Urinary bladder (tissue), 4 donors: Measurements from ENCODE around the gene C16orf95. TPM values are rescaled to one million over a fixed set of nuclear protein-coding genes. Genes with fewer than 3 reads are reported as not detected.

Experiments used
- DNase-seq: peaks from one replicate; pipeline ENCODE4 v3.0.0-alpha.2; 2015; ENCODE audit errors: extremely low spot score
- H3K27ac ChIP-seq: one replicate; pipeline ENCODE4 v1.5.1; 2013; ENCODE audit warnings: low read depth, mild to moderate bottlenecking, moderate library complexity
- H3K36me3 ChIP-seq: one replicate; pipeline ENCODE4 v1.6.1; 2013; ENCODE audit warnings: mild to moderate bottlenecking, moderate library complexity; ENCODE audit not compliant: insufficient read depth
- H3K4me1 ChIP-seq: one replicate; pipeline ENCODE4 v1.6.1; 2013; ENCODE audit warnings: mild to moderate bottlenecking, moderate library complexity; ENCODE audit not compliant: insufficient read depth
- H3K4me3 ChIP-seq: one replicate; pipeline ENCODE4 v1.5.1; 2013; ENCODE audit warnings: low read depth, low read length
- WGBS: extraction: QIAGEN DNeasy Blood & Tissue Kit; methylation state at CpG from one replicate; pipeline ENCODE4 v1.1.7; 2013; 5-methylcytosine and 5-hydroxymethylcytosine counted together
- polyA plus RNA-seq: library from polyadenylated mRNA; stranded (reverse); fragments of 200-250 nt; gene quantifications from one replicate; pipeline ENCODE4 v1.2.3, GENCODE V29; 2013
- total RNA-seq: library from RNA; depleted of rRNA; stranded (reverse); fragments of >200 nt; gene quantifications from one replicate; pipeline ENCODE4 v1.2.3, GENCODE V29; 2014
- donor health status: healthy with polysubstance abuse.
- donor health status: healthy.

Gene C16orf95
- total and polyA plus RNA-seq, 2 donors, result 1.5 to 2.8 TPM

DNA sequence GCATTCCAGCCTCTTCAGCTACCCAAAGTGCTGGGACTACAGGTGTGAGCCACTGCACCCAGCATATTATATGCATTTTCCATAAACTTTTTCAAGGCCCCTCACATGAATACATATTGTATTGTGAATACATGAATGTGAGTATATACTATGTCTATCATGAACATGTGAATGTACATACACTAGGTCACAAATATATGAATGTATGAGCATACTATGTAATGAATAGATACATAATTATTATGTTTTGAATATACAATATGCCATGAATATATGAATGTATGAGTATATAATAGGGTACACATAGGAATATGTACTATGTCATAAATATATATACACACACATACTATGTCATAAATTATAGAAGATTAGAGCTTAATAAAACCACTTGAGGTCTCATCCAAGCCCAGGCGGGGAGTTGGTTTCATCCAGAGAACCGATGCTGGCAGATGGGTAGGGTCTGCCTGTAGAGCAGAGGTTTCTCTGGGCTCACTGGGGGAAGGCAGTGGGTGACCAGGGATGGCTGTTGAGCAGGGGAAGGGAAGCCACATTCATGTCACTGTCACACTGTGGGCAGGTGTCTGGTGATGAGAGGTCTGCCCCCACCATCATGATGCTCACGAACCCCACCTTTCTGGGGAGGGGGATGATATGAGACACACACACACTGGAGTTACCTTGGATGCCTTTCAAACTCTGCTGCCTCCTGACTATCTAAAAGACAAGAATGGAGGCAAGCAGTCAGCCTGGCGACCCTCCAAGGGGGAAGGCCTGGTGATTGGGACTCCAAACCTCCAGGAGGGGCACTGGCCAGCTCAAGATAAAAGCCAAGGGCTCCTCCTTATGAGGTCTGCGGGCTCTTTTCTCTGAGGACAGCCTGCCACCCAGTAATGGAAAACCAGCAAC is 7.3 kb downstream of the C16orf95 start:
- DNase-seq, result no peak
- WGBS, result 81% methylated on average over 5 of the region's 5 CpGs
- no peaks in the 10 kb centered on the region for H3K4me1 ChIP-seq

DNA sequence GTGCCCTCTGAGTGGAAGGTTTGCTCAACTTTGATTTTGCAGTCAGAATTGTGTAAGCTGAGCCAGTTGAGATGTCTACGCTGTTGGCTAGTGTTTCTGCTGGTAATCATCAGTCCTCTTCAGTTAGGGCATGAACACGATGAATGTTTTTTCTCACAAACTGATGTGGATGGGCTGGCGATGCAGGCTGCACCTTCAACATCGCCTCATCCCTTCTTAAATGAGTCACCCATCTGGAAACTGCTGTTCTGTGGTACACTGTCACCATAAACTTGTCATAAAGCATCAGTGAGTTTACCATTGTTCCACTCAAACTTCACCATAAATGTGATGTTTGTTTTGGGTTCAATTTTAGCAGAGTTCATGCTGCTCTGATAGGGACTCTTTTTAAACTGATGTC is 8.4 kb downstream of the C16orf95 start:
- WGBS, result 94% methylated on average over 4 of the region's 4 CpGs
- Histone ChIP-seq H3K4me3 (no peak overlapping the region), H3K36me3 (no peaks in the 10 kb centered on the region), H3K27ac (no peak overlapping the region), H3K4me1 (no peaks in the 10 kb centered on the region)
- no peak for DNase-seq

More for the DNA sequence above, 7.3 kb downstream of the C16orf95 start:
- no peak overlapping the region for H3K4me3 ChIP-seq
- no peaks in the 10 kb centered on the region for H3K36me3 ChIP-seq
- no peak overlapping the region for H3K27ac ChIP-seq

DNA sequence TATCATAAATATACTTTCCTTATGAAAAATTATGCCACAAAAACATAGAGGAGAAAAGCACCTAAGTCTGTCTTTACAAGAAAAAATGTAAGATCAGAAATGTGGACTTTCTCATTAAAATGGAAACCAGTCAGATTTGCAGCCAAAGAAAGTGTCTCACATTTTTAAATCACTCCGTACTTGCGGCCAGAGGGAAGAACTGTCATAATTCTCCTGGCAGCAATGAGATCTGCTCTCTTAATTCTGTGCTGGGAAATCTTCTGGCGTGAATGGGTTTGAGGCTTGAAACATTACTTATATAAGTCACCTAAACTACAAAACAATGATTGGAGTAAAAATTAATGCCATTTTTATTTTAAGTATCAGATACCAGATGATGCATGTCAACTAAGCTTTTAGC is 10.7 kb downstream of the C16orf95 start:
- H3K36me3 ChIP-seq, result no peaks in the 10 kb centered on the region
- WGBS, result 56% methylated on average over 3 of the region's 3 CpGs
- no peaks in the 10 kb centered on the region for H3K4me1 ChIP-seq
- DNase-seq, result no peak
- H3K4me3 ChIP-seq, result no peak overlapping the region
- no peak overlapping the region for H3K27ac ChIP-seq

DNA sequence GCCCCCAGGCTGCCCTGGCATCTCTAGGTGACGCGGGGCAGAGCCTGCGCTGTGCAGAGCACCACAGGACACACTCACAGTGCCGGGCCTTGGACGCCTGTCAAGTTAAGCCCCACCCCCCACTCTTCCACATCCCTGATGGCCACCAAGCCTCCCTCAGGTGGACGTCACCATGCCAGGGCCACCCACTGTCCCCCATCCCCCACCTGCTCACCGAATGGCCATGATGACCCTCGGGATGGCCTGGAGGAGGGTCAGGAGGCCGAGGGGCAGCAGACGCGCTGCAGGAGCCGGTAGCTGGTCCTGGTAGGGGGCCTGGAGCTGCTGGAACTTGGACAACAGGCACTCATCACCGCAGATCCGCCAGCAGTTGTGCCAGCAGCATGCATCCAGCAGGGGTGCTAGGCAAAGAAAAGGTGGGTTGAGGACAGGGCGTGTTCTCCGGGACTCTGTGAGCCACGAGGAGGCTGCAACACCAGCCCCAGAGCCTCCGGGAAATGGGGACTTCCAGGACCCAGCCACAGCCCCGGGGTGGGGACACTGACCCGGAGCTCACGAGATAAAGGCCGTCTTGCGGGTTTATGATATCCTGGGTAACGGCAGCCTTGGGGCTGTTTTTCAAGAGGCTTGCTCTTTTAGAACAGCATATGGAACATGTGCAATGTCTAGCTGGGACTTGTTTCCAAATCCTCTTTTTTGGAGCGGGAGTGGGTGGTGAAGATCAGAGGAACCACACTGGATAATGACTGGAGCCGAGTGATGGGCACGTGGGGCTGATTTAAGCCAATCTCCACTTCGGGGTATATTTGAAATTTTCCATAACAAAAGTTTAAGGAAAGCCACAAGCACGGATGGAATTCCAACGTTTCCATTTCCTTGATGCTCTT is 11.4 kb downstream of the C16orf95 start:
- DNase-seq, result no peak
- 44% methylated on average over 30 of the region's 30 CpGs for WGBS
- H3K27ac ChIP-seq, result no peak overlapping the region
- H3K4me1 ChIP-seq, result no peaks in the 10 kb centered on the region
- no peaks in the 10 kb centered on the region for H3K36me3 ChIP-seq
- H3K4me3 ChIP-seq, result no peak overlapping the region

DNA sequence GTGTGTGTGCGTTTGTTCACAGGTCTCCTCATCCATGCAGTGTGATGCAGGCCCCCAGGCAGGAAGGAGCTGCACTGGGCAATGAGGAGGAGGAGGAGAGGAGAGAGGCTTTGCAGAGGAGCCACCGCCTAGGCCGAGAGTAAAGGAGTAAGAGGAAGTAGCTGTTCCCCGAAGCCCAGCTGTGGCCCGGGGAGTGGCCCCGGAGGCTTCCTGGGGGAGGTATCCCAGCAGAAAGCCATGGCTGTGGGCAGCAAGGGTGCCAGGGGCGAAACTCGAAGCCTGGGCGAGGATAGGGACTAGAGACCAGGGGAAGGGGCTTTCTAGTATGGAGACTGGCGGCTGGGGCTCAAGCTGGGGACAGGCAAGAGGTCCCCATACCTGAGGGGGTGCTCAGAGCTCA is 12.2 kb downstream of the C16orf95 start:
- no peak overlapping the region for H3K4me3 ChIP-seq
- 85% methylated on average over 10 of the region's 10 CpGs for WGBS
- no peak overlapping the region for H3K27ac ChIP-seq
- no peaks in the 10 kb centered on the region for H3K4me1 ChIP-seq
- DNase-seq, result no peak
- H3K36me3 ChIP-seq, result no peaks in the 10 kb centered on the region

DNA sequence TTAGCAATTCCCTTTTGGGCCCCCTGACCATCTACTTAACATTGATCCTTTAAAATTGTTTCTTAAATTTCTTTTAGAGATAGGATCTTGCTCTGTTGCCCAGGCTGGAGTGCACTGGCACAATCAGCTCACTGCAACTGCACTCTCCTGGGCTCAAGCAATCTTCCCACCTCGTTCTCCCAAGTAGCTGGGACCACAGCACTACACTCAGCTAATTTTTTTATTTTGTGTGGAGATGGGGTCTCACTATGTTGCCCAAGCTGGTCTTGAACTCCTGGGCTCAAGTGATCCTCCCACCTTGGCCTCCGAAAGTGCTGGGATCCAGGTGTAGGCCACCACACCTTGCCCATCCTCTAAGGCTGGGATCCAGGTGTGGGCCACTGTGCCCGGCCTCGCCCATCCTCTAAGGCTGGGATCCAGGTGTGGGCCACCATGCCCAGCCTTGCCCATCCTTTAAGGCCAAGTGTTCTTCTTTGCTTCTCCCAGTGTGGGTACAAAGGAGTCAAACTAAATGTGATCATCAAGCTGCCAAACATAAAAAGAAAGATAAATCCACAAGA is 13.2 kb downstream of the C16orf95 start:
- Histone ChIP-seq H3K27ac (no peak overlapping the region), H3K4me1 (no peaks in the 10 kb centered on the region), H3K36me3 (no peaks in the 10 kb centered on the region), H3K4me3 (no peak overlapping the region)
- no peak for DNase-seq
- WGBS, result 94% methylated on average over 4 of the region's 4 CpGs

DNA sequence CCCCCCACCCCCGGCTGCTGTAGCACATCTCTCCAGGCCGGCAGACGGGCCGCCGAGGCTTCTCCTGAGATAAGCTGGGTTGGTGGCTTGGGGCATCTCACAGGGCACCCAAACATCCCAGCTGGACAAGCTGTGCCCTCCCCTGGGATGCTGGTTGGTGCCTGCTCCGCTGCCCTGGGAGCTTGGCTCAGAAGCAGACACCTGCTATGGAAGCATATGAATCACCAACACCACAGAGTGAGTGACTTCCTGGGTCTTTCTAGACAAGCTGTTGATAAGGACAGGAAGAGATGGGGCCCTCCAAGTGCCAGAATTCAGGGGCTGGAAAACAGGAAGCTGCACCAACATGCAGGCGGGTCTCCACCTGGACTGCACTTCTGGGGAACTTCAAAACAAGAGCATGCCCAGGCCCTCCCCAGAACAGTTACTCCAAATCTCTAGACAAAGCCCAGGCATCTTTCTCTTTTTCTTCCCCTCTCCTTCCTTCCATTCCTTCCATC is 13.7 kb downstream of the C16orf95 start:
- H3K4me3 ChIP-seq, result no peak overlapping the region
- H3K27ac ChIP-seq, result no peak overlapping the region
- H3K4me1 ChIP-seq, result no peaks in the 10 kb centered on the region
- no peaks in the 10 kb centered on the region for H3K36me3 ChIP-seq
- no peak for DNase-seq
- 69% methylated on average over 7 of the region's 7 CpGs for WGBS

DNA sequence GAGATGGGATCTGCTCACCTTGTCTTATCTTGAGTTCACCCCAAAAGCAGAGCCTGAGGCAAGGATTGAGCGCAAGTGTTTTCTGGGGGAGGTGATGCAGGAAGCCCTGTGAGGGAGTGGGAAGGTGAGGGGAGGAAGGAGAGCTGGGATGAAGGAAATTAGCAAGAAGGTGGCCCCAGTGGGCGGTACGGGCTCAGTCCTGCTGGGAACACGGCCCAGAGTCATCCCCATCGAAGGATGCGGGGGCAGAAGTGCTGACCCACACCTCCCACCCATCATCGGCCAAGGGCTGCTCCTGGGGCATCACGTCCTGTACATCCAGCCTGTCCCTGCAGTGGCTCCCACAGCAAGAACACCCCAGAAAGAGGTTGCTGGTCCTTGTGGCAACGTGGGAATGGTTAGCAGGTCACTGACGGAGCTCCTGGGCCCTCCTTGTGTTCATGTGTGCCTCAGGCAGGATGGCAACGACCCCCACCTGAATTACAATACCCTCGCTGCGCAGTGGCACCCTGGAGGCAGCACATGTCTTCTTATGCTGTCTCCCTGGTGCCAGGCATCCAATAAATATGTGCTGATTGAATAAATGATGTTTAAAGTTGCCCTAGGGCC is 18.2 kb downstream of the C16orf95 start:
- no peaks in the 10 kb centered on the region for H3K4me1 ChIP-seq
- no peak overlapping the region for H3K27ac ChIP-seq
- no peak for DNase-seq
- no peak overlapping the region for H3K4me3 ChIP-seq
- WGBS, result 91% methylated on average over 13 of the region's 13 CpGs
- H3K36me3 ChIP-seq, result no peaks in the 10 kb centered on the region

DNA sequence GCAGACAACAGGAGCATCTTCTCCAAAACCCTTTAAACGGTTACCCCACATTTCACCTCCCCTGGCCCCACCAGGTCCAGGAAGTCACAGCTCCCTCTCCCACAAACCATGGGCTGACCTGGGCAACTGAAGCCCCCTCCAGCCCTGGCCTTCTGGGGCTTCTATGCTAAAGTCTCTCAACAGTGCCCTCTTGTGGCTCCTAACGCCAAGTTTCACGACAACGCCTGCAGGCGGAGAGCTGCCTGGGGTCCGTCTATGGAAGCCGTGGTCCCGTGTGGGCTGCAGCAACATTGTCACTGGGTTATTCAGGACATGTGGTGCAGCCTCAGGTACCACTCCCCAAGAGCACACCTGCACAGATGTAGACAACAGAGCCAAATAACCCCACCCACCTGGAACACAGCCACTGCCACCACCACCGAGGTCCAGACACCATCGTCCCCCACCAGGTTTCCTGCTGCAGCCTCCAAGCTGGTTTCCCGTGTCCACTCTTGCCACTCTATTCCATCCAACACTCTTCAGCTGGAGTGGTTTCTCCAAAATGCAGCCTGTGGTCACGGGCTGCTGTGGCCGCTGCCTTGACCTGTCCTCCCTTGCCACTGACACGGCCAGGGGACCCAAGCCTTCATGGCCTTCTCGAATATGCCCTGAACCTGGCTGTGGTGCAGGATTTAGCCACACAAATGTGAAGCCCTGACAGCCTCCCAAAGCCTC is 19.1 kb downstream of the C16orf95 start:
- no peak overlapping the region for H3K27ac ChIP-seq
- H3K4me3 ChIP-seq, result no peak overlapping the region
- WGBS, result 52% methylated on average over 15 of the region's 15 CpGs
- DNase-seq, result no peak
- H3K4me1 ChIP-seq, result no peaks in the 10 kb centered on the region
- no peaks in the 10 kb centered on the region for H3K36me3 ChIP-seq

DNA sequence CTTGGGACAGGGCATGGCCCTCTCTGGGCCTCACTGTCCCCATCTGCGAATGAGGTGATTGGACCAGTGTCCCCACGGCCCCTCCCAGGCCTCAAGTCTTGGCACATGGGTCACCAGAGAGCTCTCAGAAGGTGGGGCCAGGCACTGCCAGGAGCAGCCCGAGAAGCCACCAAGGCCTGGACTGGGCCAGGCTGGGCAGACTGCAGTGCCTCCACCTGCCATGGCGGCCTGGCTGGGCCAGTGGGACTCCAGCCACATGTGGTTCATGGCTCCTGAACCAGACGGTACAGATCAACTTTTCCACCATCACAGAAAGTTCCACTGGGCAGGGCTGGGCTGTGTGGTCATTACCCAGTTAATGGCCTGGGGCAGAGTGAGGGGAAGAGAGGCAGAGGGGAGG is 19.8 kb downstream of the C16orf95 start:
- no peak overlapping the region for H3K27ac ChIP-seq
- no peaks in the 10 kb centered on the region for H3K4me1 ChIP-seq
- H3K36me3 ChIP-seq, result no peaks in the 10 kb centered on the region
- no peak for DNase-seq
- H3K4me3 ChIP-seq, result no peak overlapping the region
- WGBS, result 93% methylated on average over 5 of the region's 5 CpGs

DNA sequence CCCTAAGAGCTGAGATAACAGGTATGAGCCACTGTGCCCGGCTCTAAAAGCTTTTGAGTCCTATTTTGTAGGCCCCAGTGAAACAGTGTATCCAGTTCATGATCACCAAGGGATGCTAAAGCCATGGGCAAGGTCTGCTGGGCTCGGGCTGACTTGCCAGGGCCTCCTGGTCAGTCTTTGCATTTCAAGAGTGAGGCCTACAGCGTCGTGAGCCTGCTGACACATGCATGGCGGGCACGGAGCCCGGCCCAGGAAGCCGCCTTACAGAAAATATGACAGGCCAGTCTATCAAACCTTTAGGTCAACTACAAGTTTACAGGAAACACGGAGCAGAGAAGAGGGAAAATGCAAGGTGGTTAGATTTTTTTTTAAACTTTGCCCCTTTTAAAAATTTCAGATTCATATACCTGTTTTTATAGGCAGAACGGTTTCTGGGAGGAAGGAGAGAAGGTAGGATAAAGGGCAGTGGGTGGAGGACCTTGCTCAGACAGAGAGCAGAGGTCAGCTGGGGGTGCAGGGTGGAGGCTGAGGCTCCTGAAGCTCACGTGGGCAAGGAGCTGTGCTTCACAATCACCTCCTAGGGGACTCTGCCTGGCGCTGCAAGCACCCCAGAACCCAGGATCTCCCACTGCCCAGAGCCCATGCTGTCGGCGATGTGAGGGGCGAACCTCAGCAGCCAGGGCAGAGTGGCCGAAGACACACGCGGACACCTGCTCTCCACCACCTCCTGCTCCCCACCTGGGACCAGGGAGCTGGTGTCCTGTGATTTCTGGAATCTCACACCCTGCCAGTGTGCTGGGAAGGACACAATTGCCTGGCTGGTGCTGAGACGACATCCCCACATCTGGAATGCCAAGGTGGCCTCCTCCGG is 21.3 kb downstream of the C16orf95 start:
- no peaks in the 10 kb centered on the region for H3K4me1 ChIP-seq
- H3K4me3 ChIP-seq, result no peak overlapping the region
- 84% methylated on average over 20 of the region's 20 CpGs for WGBS
- no peaks in the 10 kb centered on the region for H3K36me3 ChIP-seq
- H3K27ac ChIP-seq, result no peak overlapping the region
- DNase-seq, result no peak

DNA sequence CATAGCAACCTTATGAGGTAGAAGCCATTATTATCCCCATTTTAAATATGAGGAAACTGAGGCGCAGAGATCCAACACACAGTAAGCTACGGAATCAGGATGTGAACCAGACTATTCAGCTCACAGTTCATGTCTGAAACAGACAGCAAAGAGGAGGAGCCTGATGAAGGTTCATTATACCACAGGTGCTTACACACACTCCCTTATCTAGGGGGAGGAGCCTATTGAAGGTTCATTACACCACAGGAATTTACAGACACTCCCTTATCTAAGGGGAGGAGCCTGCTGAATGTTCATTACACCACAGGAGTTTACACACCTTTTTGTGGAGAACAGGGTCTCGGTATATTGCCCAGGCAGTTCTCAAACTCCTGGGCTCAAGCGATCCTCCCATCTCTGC is 21.9 kb downstream of the C16orf95 start:
- 91% methylated on average over 4 of the region's 4 CpGs for WGBS
- no peak overlapping the region for H3K4me3 ChIP-seq
- no peaks in the 10 kb centered on the region for H3K4me1 ChIP-seq
- H3K27ac ChIP-seq, result no peak overlapping the region
- DNase-seq, result no peak
- no peaks in the 10 kb centered on the region for H3K36me3 ChIP-seq
